ENCODE results near the gene SGTB. TPM values are rescaled to one million over a fixed set of nuclear protein-coding genes. Genes with fewer than 3 reads are reported as not detected.
"Not testable (repeated sequence)": the region's sequence is repeated elsewhere in the genome, so short reads cannot be mapped to it uniquely, and the experiment has no call there.

Gene SGTB
- total RNA-seq, 2 donors from 2014 or later = 2.1 to 3.1 TPM

GRCh38 chr5:65695162-65695755, 26.6 kb downstream of the SGTB start:
- ATAC-seq (no peak), DNase-seq (no peak)
- intact Hi-C loops (cut with DNase I, micrococcal nuclease) = no loop called here

- ATAC-seq (no peak), DNase-seq (no peak)
- intact Hi-C loops (cut with DNase I, micrococcal nuclease) = no loop called here
These were observed 28.8 kb downstream of the SGTB start for GRCh38 chr5:65693121-65693520.

GRCh38 chr5:65682148-65682547, 39.8 kb downstream of the SGTB start:
- intact Hi-C loops (cut with DNase I, micrococcal nuclease) = no loop called here
- no peak for ATAC-seq
- no peak for DNase-seq

- intact Hi-C loops (cut with DNase I, micrococcal nuclease); DNase-seq; ATAC-seq: not testable (repeated sequence)
These were observed 45.9 kb downstream of the SGTB start for GRCh38 chr5:65676056-65676455.

GRCh38 chr5:65674749-65675148, 47.2 kb downstream of the SGTB start:
- intact Hi-C loops (cut with DNase I, micrococcal nuclease) = no loop called here
- ATAC-seq (no peak), DNase-seq (no peak)

GRCh38 chr5:65672796-65673195, 49.1 kb downstream of the SGTB start:
- DNase-seq (no peak), ATAC-seq (no peak)
- intact Hi-C loops (cut with DNase I, micrococcal nuclease) = no loop called here

- DNase-seq (no peak), ATAC-seq (no peak)
- intact Hi-C loops (cut with DNase I, micrococcal nuclease) = no loop called here
These were observed 53.2 kb downstream of the SGTB start for GRCh38 chr5:65668696-65669095.

GRCh38 chr5:65663804-65664521, 57.9 kb downstream of the SGTB start:
- DNase-seq (no peak), ATAC-seq (no peak)
- intact Hi-C loops (cut with DNase I, micrococcal nuclease) = no loop called here

GRCh38 chr5:65654713-65655112, 67.2 kb downstream of the SGTB start:
- no peak for ATAC-seq
- intact Hi-C loops (cut with DNase I, micrococcal nuclease) = no loop called here
- no peak for DNase-seq

GRCh38 chr5:65651144-65651543, 70.8 kb downstream of the SGTB start:
- DNase-seq (peak; percentile 38 to 66), ATAC-seq (peak; percentile 92)
- intact Hi-C loops (cut with DNase I, micrococcal nuclease) = no loop called here

GRCh38 chr5:65647941-65648340, 74.0 kb downstream of the SGTB start:
- intact Hi-C loops (cut with DNase I, micrococcal nuclease) = no loop called here
- ATAC-seq (no peak), DNase-seq (no peak)

- ATAC-seq = no peak
- intact Hi-C loops (cut with DNase I, micrococcal nuclease) = no loop called here
- no peak for DNase-seq
These were observed 75.0 kb downstream of the SGTB start for GRCh38 chr5:65646938-65647337.

- intact Hi-C loops (cut with DNase I, micrococcal nuclease) = no loop called here
- ATAC-seq (no peak), DNase-seq (no peak)
These were observed 81.7 kb downstream of the SGTB start for GRCh38 chr5:65640240-65640639.

- ATAC-seq (peak; percentile 43), DNase-seq (no peak)
- intact Hi-C loops (cut with DNase I, micrococcal nuclease) = no loop called here
These were observed 90.9 kb downstream of the SGTB start for GRCh38 chr5:65630981-65631380.

GRCh38 chr5:65625743-65626142, 96.2 kb downstream of the SGTB start:
- no peak for ATAC-seq
- intact Hi-C loops (cut with DNase I, micrococcal nuclease) = no loop called here
- DNase-seq = no peak

- peak; percentile 77 to 87 for DNase-seq
- intact Hi-C loops (cut with DNase I, micrococcal nuclease) = no loop called here
- ATAC-seq = peak; percentile 86
These were observed 97.0 kb downstream of the SGTB start, which contains the start of the genes SHLD3 and TRAPPC13 for GRCh38 chr5:65624571-65625555. Gene SHLD3, plus strand, starts transcription at chr5:65625027. Its CDS starts 4,561 bp downstream, at chr5:65629588. Gene TRAPPC13, plus strand, starts transcription at chr5:65625027. Its CDS starts 34 bp downstream, at chr5:65625061.

- DNase-seq = peak; percentile 92 to 94
- intact Hi-C loops (cut with DNase I, micrococcal nuclease) = no loop called here
- ATAC-seq = peak; percentile 95
These were observed 97.8 kb downstream of the SGTB start, which contains the start of gene TRIM23 for GRCh38 chr5:65624025-65624570. Gene TRIM23, minus strand, starts transcription at chr5:65624333. Its CDS starts 59 bp downstream, at chr5:65624274.

- intact Hi-C loops (cut with DNase I, micrococcal nuclease) = no loop called here
- DNase-seq = peak in 1 of 2 donors; percentile 7
- ATAC-seq = no peak
These were observed 98.4 kb downstream of the SGTB start for GRCh38 chr5:65623482-65623881.

- DNase-seq; ATAC-seq; intact Hi-C loops (cut with DNase I, micrococcal nuclease): not testable (repeated sequence)
These were observed 99.9 kb downstream of the SGTB start for GRCh38 chr5:65621961-65622360.

Data from left colon (tissue), 2 donors.